ENCODE results near the gene HS6ST1. TPM values are rescaled to one million over a fixed set of nuclear protein-coding genes. Genes with fewer than 3 reads are reported as not detected.

Gene HS6ST1
- polyA plus RNA-seq, 1 donor from 2014 or later = 4.3 TPM

DNA sequence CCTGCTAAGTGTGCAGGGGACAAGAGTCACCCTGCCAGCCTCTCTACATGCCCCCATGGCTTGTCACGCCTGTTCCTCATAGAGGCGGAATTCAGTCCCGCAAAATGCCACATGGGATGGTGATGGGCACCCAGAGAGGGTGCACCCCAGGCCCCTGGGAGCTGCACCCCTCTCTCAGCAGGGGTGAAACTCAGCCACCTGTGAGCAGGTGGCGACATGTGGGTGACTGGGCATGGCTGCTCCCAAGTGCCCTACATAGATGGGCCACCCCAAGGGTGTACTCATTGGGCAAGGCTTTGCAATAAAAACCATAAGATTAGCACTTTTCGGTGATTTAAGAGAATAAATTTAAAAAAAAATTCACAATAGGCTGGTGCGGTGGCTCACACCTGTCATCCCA lies 6.3 kb downstream of the HS6ST1 start:
- H3K9me3 Mint-ChIP-seq = no peaks in the 10 kb centered on the region
- H3K4me3 Mint-ChIP-seq = no peak overlapping the region
- H3K36me3 Mint-ChIP-seq = no peaks in the 10 kb centered on the region
- H3K4me1 Mint-ChIP-seq = peaks cover 9 to 40% (median 18%) of the 10 kb centered on the region in 3 donors
- H3K27me3 Mint-ChIP-seq = no peaks in the 10 kb centered on the region
- peak overlapping the region in 1 of 3 donors; percentile 86 for H3K27ac Mint-ChIP-seq

DNA sequence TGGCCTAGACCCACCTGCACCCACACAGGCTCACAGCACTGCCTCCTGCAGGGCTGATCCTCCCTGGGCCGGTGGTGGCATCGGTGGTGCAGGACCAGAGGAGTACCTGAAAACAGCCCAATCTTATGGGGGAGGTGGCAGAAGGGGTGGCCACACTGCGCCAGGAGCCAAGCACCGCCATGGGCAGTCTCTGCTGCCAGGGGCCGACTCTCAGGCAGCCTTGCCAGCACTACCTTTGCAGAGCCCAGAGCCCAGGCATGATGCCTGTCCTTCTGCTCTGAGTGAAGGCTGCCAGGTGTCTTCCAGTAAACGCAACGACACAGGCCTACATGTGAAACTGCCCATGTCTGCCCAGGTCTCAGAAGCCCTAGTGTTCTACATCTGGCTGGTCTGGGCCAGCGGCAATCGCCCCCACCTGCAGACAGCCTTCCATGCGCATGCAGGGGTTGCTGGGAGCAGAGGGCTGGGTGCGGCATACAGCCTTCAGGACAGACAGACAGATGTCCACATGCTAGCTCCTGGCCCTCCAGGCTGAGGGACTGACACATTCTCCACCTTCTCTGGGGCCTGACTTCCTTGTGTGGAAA lies 6.8 kb downstream of the HS6ST1 start:
- peak overlapping the region in 1 of 3 donors; percentile 86 for H3K27ac Mint-ChIP-seq
- H3K4me3 Mint-ChIP-seq = no peak overlapping the region
- H3K27me3 Mint-ChIP-seq = no peaks in the 10 kb centered on the region
- no peaks in the 10 kb centered on the region for H3K9me3 Mint-ChIP-seq
- peaks cover 13 to 37% (median 18%) of the 10 kb centered on the region in 3 donors for H3K4me1 Mint-ChIP-seq
- no peaks in the 10 kb centered on the region for H3K36me3 Mint-ChIP-seq

DNA sequence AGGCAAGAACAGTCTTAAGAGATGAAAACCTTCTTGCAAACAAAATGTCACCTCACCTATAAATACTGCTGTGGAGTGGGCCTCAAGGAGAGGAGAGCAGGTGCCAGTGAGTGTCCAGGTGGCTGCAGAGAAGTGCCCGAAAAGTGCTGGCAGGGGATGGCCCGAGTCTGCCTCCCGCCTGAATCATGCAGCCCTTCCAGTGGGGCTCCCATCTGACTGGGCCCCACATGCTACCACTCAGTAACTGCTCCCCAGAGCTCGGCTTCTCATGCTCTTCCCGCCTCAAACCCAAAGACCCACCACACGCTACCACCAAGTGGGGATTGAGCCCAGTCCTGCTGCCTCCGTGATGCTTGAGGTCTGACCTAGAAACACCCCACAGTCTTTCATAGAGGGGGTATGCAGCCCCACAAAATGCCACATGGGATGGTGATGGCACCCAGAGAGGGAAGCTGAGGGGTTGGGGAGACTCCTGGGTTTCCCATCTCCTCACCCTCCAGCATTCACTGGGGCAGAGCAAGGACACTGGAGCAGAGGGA lies 7.4 kb downstream of the HS6ST1 start:
- Mint-ChIP-seq H3K4me3 (peak overlapping the region in 1 of 4 donors; percentile 11), H3K27me3 (no peaks in the 10 kb centered on the region), H3K4me1 (peaks cover 13 to 34% (median 18%) of the 10 kb centered on the region in 3 donors), H3K27ac (peak overlapping the region in 1 of 3 donors; percentile 87), H3K36me3 (no peaks in the 10 kb centered on the region), H3K9me3 (no peaks in the 10 kb centered on the region)

DNA sequence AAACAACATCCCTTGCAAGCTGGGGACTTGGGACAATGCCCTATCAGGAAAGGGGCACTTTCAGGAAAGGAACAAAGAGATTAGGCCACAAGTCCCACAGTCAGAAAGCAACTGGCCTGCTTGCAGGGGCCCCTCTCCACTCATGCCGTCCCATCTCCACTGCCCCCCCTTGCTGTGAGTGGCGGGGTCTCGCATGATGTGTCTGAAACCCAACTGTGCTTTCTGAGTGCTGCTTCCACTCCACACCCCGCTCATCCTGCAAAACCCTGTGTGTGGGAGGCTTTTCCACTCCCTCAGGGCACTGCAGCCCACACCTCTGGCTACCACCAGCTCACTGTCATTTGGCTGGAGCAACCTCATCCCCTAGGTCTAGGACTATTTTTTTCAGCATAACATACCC lies 7.9 kb downstream of the HS6ST1 start:
- Mint-ChIP-seq H3K36me3 (no peaks in the 10 kb centered on the region), H3K27me3 (no peaks in the 10 kb centered on the region), H3K9me3 (no peaks in the 10 kb centered on the region), H3K4me3 (peak overlapping the region in 1 of 4 donors; percentile 11), H3K4me1 (peaks cover 17 to 40% (median 18%) of the 10 kb centered on the region in 3 donors), H3K27ac (no peak overlapping the region)

DNA sequence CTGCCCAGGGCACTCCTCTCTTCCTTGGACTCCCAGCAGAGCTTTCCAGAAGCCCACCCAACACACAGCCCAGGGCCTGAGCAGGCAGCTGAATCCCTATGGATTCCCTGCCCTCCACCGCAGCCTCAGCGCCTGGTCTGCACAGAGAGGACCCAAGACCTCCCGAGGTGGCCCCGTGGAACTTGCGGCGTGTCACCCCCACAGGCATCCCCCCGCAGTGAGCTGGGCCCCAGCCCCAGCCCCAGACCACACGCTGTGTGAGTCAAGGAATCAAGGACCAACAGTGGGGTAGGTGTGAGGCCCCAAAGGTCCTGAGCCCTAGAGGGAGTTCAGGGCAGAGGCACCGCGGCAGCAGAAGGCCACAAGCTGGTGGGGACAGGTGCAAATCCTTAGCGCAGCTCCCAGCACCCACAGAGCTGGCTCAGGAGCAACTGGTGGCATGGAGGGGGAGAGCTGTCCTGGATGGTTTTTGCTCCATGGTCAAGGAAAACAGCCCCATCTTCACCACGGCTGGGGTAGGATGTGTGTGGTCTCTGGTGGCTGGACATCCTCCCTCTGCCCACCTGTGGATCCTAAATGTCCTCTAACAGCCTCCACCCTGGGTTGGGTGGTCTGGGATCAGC lies 8.5 kb downstream of the HS6ST1 start:
- no peaks in the 10 kb centered on the region for H3K27me3 Mint-ChIP-seq
- peaks cover 16 to 38% (median 18%) of the 10 kb centered on the region in 3 donors for H3K4me1 Mint-ChIP-seq
- H3K27ac Mint-ChIP-seq = no peak overlapping the region
- H3K9me3 Mint-ChIP-seq = no peaks in the 10 kb centered on the region
- H3K36me3 Mint-ChIP-seq = no peaks in the 10 kb centered on the region
- peak overlapping the region in 1 of 4 donors; percentile 23 for H3K4me3 Mint-ChIP-seq

DNA sequence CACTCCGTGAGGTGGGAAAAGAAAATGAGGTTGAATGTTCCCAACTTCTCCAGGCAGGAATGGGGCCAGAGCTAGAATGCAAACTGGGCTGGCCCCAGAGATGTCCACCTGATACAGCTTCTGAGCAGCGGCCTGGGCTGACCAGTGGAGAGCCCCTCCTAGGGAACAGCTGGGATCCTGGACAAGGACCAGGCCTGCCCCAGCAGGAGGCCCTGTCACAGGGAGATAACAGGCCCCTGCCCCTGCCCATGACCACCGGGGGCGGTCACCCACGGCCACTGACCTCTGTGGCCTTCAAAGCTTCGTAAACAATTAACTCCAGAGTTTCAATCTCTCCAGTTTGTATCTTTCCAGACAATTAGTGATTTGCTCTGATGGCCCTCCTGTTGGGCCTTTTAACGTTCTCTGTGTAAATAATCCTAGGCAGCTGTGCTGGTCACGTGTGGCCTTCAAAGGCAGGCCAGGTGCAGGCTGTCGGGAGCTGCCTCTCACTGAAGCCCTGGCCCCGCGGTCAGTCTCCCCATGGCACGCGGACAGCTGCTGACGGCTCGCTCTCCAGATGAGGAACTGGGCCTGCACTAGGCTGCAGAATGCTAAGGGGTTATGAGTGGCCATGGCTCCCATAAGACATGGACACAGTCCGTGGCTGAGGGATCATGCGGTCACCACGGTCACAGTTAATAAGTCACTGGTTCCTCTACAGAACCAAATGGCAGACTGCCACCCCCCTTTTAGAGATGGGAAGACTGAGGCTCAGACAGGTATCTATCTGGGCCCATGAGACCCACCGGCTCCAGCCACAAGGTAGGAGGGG lies 9.2 kb downstream of the HS6ST1 start:
- Mint-ChIP-seq H3K4me1 (peaks cover 14 to 33% (median 18%) of the 10 kb centered on the region in 3 donors), H3K36me3 (no peaks in the 10 kb centered on the region), H3K27ac (no peak overlapping the region), H3K27me3 (no peaks in the 10 kb centered on the region), H3K9me3 (no peaks in the 10 kb centered on the region), H3K4me3 (peak overlapping the region in 1 of 4 donors; percentile 23)

DNA sequence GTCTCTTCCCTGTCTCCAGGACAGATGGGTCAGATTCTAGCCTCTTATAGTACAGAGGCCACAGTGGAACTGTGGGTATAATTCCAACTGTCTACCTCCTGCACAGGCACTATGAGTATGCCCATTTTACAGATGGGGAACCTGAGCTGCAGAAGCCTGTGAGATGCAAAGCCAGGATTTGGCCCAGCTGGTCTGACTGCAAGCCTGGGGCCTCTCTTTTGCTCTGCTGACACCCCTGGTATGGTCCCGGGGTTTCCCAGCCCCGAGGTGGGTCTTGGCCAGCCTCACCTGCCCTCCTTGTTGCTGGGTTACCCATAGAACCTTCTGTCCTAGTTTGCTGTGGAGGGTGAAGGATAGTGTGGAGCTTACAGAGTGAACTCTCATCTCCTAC lies 9.8 kb downstream of the HS6ST1 start:
- H3K36me3 Mint-ChIP-seq = no peaks in the 10 kb centered on the region
- no peak overlapping the region for H3K27ac Mint-ChIP-seq
- H3K9me3 Mint-ChIP-seq = no peaks in the 10 kb centered on the region
- H3K27me3 Mint-ChIP-seq = no peaks in the 10 kb centered on the region
- no peak overlapping the region for H3K4me3 Mint-ChIP-seq
- H3K4me1 Mint-ChIP-seq = peaks cover 14 to 33% (median 18%) of the 10 kb centered on the region in 3 donors

DNA sequence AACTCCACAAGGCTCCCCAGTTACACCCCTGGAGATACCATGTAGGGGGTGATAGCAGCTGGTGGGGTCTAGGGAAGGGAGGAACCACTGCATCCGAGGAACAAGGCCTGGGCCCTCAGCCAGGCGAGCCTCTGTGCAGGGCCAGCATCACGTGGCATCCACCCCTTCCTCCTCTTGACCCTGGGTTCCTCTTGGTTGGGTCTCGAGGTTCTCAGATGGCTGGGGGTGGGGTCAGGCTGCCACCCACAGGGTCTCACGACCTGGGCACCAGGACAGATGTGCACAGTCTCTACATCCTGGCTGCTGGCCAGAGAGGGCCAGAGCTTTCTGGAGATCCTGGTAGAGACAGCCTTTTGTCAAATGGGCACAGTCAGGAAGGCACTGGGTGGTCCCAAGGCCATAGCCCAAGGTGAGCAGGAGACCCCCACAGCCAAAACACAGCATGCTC lies 10.4 kb downstream of the HS6ST1 start:
- Mint-ChIP-seq H3K9me3 (no peaks in the 10 kb centered on the region), H3K4me1 (peaks cover 14 to 34% (median 15%) of the 10 kb centered on the region in 3 donors), H3K4me3 (no peak overlapping the region), H3K27me3 (no peaks in the 10 kb centered on the region), H3K36me3 (no peaks in the 10 kb centered on the region), H3K27ac (no peak overlapping the region)

DNA sequence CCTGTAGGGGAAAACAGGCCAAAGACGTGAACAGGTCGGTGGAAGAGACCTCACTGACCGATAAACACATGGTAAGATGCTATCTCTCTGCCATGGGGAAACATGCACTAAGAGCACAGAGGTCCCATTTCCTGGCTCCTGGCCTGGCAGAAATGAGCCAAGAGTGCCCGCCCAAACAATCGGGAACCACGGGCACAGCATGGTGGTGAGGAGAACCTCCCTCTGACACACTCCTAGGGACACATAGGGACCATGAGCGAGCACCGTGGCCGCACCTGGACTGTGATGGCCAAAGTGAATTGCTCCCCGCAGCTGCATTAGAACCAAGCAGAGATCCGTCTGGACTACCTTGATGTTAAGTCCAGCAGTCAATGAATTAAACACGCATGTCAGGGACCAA lies 11.1 kb downstream of the HS6ST1 start:
- Mint-ChIP-seq H3K4me3 (peak overlapping the region in 1 of 4 donors; percentile 3), H3K27me3 (no peaks in the 10 kb centered on the region), H3K27ac (no peak overlapping the region), H3K36me3 (no peaks in the 10 kb centered on the region), H3K9me3 (no peaks in the 10 kb centered on the region), H3K4me1 (peaks cover 12 to 34% (median 14%) of the 10 kb centered on the region in 3 donors)

DNA sequence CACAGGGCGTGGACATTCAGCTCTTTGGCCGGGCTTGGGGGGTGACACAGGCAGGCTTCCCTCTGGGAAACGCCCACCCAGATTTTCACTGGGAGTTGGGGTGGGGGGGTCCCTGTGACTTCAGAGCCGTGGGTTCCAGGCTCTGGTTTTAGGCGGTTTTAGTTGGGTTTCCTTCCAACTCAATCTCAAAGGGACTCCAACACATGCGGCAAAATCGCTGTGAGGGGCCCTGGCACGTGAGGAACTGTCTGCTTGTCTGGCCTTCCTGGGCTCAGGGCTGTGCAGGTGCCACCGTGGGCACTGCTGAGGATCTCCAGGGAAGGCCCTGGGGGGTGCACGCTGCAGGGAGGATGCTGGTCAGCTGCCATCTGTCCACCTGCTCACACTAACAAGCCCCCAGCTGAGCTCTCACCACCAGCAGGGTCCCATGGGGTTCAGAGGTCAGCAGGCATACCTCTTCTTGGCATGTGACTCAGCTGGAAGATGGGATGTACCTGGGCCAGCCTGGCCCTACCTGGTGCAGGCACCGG lies 11.7 kb downstream of the HS6ST1 start:
- no peaks in the 10 kb centered on the region for H3K27me3 Mint-ChIP-seq
- H3K4me1 Mint-ChIP-seq = peaks cover 12 to 32% (median 14%) of the 10 kb centered on the region in 3 donors
- H3K36me3 Mint-ChIP-seq = no peaks in the 10 kb centered on the region
- H3K27ac Mint-ChIP-seq = no peak overlapping the region
- no peaks in the 10 kb centered on the region for H3K9me3 Mint-ChIP-seq
- no peak overlapping the region for H3K4me3 Mint-ChIP-seq

DNA sequence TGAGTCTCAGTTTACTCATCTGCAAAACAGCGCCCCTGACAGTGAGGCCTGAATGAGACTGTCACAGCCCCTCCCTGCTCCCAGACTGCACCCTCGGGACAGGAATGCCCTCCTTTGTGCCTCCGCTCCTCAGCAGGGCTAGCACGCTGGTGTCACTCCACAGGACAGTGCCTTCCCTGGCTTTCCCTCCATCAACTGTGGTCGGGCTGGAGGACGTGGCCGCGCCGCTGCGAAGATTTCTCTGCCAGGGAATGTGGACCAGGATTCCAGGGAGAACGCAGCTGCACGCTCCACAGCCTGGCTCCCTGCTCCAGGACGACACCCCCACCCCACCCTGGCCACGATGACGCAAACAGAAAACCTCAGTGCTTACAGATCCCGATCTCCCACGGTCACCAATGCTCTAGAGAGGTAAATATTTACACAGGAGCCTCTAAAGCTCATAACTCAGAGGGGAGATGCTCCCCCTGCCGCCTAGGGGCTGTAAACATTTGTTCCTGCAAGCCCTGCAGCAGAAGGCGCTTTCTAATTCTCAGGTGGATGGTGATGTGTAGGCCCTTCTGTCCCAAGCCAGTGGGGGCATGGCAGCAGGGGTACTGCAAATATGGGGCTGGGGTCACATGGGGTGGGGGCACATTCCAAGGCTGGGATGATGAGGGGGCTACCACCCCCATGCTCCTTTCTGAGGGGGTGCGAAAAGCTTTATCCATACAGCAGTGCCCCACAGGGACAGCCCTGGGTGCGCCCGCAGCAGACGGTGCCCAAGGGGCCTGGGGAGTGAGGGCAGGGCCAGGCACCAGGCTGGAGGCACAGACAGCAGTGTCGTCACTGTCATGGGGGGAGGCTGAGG lies 12.4 kb downstream of the HS6ST1 start:
- Mint-ChIP-seq H3K9me3 (no peaks in the 10 kb centered on the region), H3K27me3 (no peaks in the 10 kb centered on the region), H3K4me3 (no peak overlapping the region), H3K27ac (peak overlapping the region in 1 of 3 donors; percentile 47), H3K4me1 (peaks cover 12 to 30% (median 14%) of the 10 kb centered on the region in 3 donors), H3K36me3 (no peaks in the 10 kb centered on the region)

DNA sequence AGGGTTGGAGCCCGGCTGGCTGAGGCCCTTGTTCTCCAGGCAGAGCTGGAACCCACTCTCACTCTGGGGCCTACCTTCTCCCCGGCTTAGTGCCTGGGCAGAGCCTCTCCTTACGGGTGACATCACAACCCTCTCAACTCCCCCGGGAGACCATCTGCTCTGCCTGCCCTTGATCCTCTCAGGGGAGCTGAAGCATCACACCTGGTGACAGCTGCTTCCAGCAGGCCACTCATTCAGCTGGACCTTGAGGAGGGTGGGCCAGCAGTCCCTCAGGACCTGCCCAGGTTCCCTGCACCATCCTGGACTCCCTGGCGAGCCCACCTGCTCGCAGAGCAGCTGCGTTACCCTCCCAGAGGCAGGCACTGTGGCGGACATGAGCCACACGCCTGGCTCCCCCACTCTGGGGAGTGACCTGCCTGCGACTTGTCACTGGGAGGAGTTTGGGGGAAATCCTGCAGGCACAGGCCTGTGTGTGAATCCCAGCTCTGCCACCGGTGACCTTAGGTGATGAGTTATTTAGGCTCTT lies 13.1 kb downstream of the HS6ST1 start:
- Mint-ChIP-seq H3K9me3 (no peaks in the 10 kb centered on the region), H3K27ac (peak overlapping the region in 1 of 3 donors; percentile 47), H3K4me1 (peaks cover 6 to 27% (median 14%) of the 10 kb centered on the region in 3 donors), H3K27me3 (no peaks in the 10 kb centered on the region), H3K4me3 (peak overlapping the region in 1 of 4 donors; percentile 47), H3K36me3 (no peaks in the 10 kb centered on the region)

DNA sequence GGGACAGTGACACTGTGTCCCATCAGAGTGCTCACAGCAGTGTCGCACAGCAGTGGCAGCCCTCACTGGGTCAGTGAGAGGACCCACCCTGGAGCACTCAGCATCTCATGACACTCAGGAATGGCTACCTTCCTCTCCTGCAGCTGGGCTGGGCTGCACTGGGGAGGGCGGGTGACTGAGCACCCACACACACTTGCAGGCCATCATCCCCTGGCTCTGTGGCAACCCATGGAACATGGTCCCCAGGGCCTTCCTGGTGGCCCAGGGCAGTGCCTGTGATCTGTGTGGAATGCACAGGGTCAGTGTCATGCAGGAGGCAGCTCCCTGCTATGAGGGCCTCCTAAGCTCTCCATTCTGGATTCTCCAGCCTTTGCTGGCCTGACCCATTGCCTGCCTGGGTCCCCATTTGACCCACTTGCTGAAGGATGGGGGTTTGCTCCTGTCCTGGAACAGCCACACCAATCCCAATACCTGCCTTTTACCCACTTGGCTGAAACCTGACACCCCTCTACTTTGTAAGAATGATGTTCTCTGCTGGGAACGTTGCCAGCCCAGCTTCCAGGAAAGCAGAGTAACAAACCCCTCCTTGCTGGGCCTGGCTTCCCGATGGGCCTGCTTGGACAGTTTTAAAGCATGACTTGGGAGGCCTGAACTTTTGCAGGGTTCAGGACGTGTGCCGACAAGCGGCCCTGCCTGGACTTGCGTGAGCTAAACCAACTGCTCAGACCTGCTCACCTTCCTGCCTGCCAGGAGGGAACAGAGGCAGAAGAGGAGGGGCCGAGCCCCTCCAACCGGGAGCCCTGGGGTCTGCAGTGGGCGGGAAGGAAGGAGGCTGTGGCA lies 13.7 kb downstream of the HS6ST1 start:
- Mint-ChIP-seq H3K27ac (peak overlapping the region in 1 of 3 donors; percentile 47), H3K4me3 (peak overlapping the region in 1 of 4 donors; percentile 12), H3K27me3 (no peaks in the 10 kb centered on the region), H3K9me3 (no peaks in the 10 kb centered on the region), H3K36me3 (no peaks in the 10 kb centered on the region), H3K4me1 (peaks cover 6 to 27% (median 14%) of the 10 kb centered on the region in 3 donors)
